HG02852 (cell line): ENCODE results near the gene ARFRP1.
"Not testable (repeated sequence)": the region's sequence is repeated elsewhere in the genome, so short reads cannot be mapped to it uniquely, and the experiment has no call there.

ENCODE experiments used
- ATAC-seq: cut with Tn5 transposase; IDR thresholded peaks from one replicate; pipeline ENCODE4 v1.9.1; 2021; ENCODE audit warnings: mild to moderate bottlenecking, moderate library complexity; ENCODE audit not compliant: unreplicated experiment

The ARFRP1 gene

DNA sequence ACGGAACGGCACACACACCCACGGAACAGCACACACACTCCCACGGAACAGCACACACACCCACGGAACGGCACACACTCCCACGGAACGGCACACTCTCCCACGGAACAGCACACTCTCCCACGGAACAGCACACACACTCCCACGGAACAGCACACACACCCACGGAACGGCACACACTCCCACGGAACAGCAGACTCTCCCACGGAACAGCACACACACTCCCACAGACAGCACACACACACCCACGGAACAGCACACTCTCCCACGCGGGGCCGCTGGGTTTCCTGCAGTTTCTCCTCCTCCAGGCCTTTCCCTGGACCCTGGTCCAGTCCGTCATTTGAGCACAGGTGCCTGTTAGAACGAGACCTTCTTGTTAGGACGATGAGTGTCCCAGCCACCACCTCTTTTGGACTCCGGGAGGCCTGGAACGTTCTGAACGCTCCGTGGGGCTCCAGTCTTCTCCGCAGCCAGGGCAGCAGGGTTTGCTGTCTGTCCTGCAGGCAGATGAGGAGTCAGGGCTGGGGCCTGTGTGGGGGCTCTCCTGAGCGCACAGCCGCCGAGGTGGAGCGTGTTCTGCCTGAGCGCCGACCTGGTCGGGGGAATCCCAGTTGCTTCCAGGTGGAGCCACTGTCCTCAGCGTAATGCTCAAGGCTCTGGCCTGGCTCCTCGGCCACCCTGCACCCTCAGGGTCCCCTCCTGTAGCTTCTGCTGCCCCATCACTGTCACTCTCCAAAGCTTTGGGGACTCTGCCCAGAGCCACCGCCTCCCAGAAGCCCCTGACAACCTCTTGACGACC lies 28.9 kb downstream of the ARFRP1 start:
- ATAC-seq = no peak

GRCh38 chr20:63678071-63678470 lies 29.7 kb downstream of the ARFRP1 start:
- no peak for ATAC-seq

- ATAC-seq = no peak
Measured at GRCh38 chr20:63675681-63676368, 32.0 kb downstream of the ARFRP1 start.

DNA sequence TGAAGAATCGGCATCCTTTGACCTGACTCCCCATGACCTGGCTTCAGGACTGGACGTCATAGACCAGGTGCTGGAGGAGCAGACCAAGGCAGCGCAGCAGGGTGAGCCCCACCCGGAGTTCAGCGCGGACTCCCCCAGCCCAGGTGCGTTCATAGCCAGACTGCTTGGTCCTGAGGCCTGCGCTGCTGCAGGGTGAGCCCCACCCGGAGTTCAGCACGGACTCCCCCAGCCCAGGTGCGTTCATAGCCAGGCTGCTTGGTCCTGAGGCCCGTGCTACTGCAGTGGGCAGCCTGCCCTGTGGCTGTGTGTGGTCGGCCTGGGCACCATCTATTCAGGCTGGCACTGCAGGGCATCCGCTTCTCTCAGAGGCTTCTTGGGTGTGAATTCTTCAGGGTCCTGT lies 33.8 kb downstream of the ARFRP1 start:
- no peak for ATAC-seq

GRCh38 chr20:63672666-63673065 lies 35.1 kb downstream of the ARFRP1 start:
- no peak for ATAC-seq

DNA sequence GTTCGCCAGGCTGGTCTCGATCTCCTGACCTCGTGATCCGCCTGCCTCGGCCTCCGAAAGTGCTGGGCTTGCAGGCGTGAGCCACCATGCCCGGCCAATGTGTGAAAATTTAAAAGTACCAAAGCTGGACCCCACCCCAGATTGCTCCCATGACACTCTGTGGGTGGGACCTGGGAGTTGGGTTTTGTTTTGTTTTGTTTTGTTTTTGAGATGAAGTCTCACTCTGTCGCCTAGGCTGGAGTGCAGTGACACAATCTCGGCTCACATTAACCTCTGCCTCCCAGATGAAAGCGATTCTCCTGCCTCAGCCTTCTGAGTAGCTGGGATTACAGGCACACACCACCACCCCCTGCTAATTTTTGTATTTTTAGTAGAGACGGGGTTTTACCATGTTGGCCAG lies 36.1 kb downstream of the ARFRP1 start:
- ATAC-seq = not testable (repeated sequence)

DNA sequence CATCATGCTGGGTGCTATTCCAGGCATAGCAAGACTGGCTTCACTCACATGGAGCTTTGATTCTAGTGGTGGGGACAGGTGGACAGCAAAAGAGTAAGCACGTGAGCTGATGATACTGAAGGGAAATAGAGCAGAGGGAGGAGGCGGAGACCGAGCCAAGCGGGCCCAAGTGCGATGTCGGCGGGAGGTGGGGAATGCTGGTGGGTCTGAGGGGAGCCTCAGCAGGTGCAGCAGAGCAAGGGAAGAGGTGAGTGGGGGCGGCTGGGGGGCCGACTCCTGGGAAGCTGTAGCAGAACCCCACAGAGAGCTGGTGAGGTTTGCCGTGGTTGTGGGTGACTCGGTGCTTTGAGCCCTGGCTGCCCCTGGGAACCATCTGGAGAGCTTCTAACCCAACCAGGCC lies 39.4 kb downstream of the ARFRP1 start:
- ATAC-seq = no peak

- ATAC-seq = no peak
Measured at GRCh38 chr20:63667858-63668257, 39.9 kb downstream of the ARFRP1 start.

- ATAC-seq = no peak
Measured at GRCh38 chr20:63665708-63666107, 42.1 kb downstream of the ARFRP1 start.

GRCh38 chr20:63664861-63665594 lies 42.7 kb downstream of the ARFRP1 start:
- no peak for ATAC-seq

DNA sequence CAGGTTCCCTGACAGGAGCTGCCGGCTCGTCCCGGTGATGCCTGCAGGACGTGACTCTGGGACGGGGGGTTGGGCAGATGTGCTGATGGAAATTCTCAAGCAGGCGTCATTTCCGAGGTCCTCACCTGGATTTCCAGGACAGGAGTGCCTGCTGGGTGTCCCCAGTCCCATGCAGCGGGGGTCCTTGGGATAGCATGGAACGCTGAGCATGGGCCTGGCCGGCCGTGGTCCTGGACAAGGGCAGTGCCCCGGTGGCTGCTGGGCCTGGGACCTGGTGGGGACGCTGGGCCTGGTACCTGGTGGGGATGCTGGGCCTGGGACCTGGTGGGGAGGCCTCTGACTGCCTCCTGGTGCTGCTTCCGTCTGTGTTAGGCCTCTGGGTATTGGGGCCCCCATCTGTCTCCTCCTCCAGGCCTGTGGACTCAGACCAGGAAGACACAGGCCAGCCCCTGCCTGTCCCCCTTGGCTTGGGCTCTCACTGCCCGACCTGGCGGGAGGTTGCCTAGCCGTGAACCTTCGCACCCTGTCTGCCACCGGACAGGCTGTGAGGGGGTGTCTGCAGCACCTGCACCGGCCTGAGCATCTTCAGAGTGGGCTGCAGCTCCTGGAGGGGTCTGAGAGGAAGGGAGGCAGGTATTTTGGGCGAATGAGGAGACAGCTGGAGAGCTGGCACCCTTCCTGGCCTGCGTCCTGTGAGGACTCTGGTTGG lies 43.5 kb downstream of the ARFRP1 start:
- ATAC-seq = no peak

GRCh38 chr20:63663332-63664066 lies 44.3 kb downstream of the ARFRP1 start:
- ATAC-seq = no peak

DNA sequence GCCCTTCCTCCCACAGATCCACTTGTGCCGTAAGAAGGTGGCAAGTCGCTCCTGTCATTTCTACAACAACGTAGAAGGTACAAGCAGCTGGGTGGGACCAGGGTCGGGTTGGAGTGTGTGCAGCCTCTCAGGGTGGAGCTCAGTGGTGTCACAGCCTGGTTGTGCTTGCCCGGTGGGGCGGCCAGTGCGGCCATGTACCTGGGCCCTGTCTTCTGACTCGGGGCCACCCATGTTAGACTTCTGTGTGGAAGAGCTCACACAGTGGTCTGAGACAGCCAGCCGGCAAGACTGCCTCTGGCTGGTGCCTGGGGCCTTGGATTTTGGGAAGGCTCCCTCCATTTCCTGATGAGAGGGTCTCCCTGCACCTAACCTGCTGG lies 45.0 kb downstream of the ARFRP1 start:
- no peak for ATAC-seq

GRCh38 chr20:63661959-63662812 lies 45.6 kb downstream of the ARFRP1 start:
- ATAC-seq = no peak

- no peak for ATAC-seq
Measured at GRCh38 chr20:63661108-63661507, 46.7 kb downstream of the ARFRP1 start.

DNA sequence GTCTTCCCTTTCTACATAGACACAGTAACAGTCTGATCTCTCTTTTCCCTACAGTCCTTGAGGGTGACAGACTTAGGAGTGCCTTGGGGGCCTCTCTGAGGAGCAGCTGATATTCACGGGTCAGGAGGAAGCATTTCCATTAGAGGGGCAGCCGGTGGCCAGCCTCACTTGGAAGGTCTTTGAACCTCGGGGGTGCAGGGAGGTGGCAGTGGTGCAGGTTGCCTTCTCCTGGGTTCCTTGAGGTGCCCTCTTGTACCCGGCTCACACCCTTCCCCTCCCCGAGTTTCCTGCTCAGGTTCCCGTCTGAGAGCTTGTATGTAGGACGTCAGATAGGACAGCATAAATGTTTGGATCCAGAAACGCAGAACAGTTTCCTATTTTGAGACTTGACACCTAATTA lies 47.2 kb downstream of the ARFRP1 start:
- ATAC-seq = no peak

GRCh38 chr20:63660174-63660573 lies 47.6 kb downstream of the ARFRP1 start:
- not testable (repeated sequence) for ATAC-seq

- no peak for ATAC-seq
Measured at GRCh38 chr20:63659370-63659769, 48.4 kb downstream of the ARFRP1 start.

- peak; percentile 13 for ATAC-seq
Measured at GRCh38 chr20:63658749-63659187, 49.0 kb downstream of the ARFRP1 start.
